ENCODE results near the gene ZNF135.

- no peak for TF ChIP-seq CEBPB (IDR thresholded peaks at IDR 0.05)
- TF ChIP-seq EP300 (IDR thresholded peaks at IDR 0.05; ENCODE audit: borderline replicate concordance) = no peak
- no peak for TF ChIP-seq CREB1 (IDR thresholded peaks at IDR 0.05; ENCODE audit: low read depth)
- TF ChIP-seq, protein P1, sequence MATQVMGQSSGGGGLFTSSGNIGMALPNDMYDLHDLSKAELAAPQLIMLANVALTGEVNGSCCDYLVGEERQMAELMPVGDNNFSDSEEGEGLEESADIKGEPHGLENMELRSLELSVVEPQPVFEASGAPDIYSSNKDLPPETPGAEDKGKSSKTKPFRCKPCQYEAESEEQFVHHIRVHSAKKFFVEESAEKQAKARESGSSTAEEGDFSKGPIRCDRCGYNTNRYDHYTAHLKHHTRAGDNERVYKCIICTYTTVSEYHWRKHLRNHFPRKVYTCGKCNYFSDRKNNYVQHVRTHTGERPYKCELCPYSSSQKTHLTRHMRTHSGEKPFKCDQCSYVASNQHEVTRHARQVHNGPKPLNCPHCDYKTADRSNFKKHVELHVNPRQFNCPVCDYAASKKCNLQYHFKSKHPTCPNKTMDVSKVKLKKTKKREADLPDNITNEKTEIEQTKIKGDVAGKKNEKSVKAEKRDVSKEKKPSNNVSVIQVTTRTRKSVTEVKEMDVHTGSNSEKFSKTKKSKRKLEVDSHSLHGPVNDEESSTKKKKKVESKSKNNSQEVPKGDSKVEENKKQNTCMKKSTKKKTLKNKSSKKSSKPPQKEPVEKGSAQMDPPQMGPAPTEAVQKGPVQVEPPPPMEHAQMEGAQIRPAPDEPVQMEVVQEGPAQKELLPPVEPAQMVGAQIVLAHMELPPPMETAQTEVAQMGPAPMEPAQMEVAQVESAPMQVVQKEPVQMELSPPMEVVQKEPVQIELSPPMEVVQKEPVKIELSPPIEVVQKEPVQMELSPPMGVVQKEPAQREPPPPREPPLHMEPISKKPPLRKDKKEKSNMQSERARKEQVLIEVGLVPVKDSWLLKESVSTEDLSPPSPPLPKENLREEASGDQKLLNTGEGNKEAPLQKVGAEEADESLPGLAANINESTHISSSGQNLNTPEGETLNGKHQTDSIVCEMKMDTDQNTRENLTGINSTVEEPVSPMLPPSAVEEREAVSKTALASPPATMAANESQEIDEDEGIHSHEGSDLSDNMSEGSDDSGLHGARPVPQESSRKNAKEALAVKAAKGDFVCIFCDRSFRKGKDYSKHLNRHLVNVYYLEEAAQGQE (IDR thresholded peaks at IDR 0.05; ENCODE audit: low read depth) = no peak
- TF ChIP-seq FOXM1 (IDR thresholded peaks at IDR 0.05; ENCODE audit: borderline replicate concordance, low read depth) = no peak
- no peak for TF ChIP-seq YY1 (IDR thresholded peaks at IDR 0.05; ENCODE audit: low read depth)
- no peak for TF ChIP-seq TAF1 (IDR thresholded peaks at IDR 0.05; ENCODE audit: low read depth)
- TF ChIP-seq, protein P2, sequence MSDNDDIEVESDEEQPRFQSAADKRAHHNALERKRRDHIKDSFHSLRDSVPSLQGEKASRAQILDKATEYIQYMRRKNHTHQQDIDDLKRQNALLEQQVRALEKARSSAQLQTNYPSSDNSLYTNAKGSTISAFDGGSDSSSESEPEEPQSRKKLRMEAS (IDR thresholded peaks at IDR 0.05) = no peak
Observed at GRCh38 chr19:58020129-58020528, 39.0 kb upstream of the ZNF135 start.

Measured in Ishikawa (cell line).